D721Med (cell line): Measurements from ENCODE around the gene UBAC2.

Source experiments
- DNase-seq: peaks from one replicate; pipeline ENCODE4 v3.0.0; 2011; ENCODE audit warnings: low spot score; ENCODE audit not compliant: insufficient read length
- FAIRE-seq: peaks from 2 replicates; lab custom pipeline; 2011; peaks lifted over from hg19 to GRCh38; lab: Jason Lieb, UNC
- TF ChIP-seq, protein P1 (sequence below): IDR thresholded peaks from 2 replicates; pipeline ENCODE4 v1.5.1; 2012; ENCODE audit warnings: mild to moderate bottlenecking, control low read depth; ENCODE audit not compliant: insufficient read depth; ENCODE audit errors: missing control alignments

Gene UBAC2

DNA sequence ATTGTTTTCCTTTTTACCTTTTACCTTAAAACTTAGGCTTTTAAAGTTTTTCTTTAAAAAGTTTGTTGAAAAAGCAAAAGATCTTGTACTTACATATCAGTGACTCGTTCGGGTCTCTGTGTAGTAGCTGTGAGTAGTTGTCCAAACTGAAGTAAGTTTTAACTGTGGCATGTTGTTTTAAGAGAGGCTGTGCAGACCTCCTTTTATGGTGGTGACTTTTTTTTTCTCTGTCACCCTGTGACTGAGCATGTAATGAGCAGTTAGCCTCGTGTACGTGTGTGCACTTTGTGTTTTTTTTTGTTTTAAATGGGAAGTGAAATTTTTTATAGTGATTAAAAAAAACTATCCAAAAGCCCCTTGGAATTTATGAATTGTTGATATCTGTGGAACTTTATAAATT, 106.6 kb downstream of the UBAC2 start, which contains the start of gene GPR183:
TSS of gene GPR183 (minus strand) at position 153 of the 400 bp plus-strand sequence. CDS start 11,254 bp downstream, outside the sequence.
- FAIRE-seq (no peak), DNase-seq (no peak)
- TF ChIP-seq, protein P1, sequence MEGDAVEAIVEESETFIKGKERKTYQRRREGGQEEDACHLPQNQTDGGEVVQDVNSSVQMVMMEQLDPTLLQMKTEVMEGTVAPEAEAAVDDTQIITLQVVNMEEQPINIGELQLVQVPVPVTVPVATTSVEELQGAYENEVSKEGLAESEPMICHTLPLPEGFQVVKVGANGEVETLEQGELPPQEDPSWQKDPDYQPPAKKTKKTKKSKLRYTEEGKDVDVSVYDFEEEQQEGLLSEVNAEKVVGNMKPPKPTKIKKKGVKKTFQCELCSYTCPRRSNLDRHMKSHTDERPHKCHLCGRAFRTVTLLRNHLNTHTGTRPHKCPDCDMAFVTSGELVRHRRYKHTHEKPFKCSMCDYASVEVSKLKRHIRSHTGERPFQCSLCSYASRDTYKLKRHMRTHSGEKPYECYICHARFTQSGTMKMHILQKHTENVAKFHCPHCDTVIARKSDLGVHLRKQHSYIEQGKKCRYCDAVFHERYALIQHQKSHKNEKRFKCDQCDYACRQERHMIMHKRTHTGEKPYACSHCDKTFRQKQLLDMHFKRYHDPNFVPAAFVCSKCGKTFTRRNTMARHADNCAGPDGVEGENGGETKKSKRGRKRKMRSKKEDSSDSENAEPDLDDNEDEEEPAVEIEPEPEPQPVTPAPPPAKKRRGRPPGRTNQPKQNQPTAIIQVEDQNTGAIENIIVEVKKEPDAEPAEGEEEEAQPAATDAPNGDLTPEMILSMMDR, result no peak

DNA sequence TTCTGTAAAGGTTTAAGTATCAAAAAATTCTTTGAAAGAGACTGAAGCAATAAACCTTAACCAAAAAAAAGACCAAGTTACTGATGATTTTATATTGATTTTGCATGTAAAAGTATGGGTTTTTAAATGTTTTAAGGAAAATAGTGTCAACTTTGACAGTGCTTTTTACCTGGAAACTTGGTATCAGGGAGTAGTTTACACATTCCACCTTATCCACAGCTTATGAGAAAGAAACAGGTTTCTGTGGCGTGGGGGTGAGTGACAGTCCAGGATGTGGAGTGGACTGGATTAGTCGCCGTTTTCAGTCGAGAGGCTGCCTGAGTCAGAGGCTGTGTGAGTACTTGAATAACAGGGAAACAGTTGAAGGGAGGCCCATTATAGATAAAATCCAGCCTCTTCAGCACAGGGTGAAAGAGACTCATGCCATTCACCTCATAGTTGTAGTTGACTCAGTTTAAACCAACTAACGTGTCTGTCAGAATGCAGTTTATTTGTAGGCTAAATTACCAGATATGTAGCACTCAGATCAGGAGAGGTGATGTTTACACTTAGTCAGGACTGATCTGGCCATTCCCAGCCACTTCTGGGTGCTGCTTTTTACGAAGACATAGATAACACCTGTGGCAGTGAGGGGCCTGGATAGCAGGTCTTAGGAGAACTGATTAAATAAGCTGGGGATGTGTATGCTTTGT, 107.1 kb downstream of the UBAC2 start:
- FAIRE-seq, result no peak
- DNase-seq, result no peak
- TF ChIP-seq, protein P1, result no peak

DNA sequence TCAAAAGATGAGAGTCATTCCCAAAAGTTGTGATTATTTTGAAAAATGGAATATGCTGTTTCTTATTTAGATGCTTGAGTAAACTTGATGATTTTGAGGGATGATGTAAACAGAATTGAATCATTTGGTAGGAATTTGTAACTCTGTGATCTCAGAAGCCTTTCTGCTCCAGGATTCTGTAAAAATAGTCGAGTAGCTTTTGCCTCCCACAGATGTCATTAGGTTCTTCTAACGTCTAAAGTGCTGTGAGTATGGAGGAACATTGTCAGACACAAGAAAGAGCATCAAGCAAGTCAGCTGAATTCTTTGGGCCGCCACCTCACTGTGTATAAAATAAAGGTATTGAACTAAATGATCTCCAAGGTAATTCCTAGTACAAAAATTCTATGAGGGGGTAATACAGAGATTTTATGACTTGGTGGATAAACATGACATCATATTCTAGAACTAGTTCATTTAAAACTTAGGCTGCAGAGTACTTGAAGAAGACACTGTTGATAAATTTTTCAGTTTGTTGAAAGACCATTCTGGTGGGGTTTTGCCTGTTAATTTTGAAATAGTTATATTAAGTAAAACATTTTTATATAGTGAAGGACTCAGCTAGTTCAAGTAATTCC, 107.9 kb downstream of the UBAC2 start:
- FAIRE-seq, result no peak
- DNase-seq, result no peak
- TF ChIP-seq, protein P1, result no peak

DNA sequence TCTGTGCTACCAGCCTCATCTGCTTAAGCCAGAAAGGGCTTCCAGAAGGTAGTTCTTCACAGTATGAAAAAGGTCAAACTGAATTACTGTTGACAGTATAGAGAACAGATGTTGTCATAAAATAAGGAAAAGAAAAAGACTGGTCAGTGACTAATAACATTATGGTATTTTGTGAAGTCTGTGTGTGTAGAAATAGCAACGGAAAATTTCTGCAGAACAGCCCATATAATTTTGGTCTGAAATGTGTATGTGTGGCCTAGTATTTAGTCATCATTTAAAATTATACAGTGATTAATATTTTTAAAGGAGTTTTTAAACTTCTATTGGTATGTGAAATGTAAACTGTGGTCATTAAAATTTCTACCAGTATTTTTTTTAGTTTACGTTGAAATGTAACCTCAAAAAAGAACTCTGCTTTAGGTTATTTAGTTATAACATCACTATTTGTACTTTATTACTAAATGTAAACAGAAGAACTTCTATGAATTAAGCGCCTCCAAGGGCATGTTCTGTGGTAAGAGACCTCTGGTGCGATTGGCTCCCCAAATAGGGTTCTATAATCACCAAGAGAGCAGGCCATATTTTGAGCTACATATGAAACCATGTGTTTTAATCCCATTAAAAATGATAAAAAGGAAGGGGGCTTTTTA, 109.9 kb downstream of the UBAC2 start:
- DNase-seq, result no peak
- TF ChIP-seq, protein P1, result no peak
- no peak for FAIRE-seq

DNA sequence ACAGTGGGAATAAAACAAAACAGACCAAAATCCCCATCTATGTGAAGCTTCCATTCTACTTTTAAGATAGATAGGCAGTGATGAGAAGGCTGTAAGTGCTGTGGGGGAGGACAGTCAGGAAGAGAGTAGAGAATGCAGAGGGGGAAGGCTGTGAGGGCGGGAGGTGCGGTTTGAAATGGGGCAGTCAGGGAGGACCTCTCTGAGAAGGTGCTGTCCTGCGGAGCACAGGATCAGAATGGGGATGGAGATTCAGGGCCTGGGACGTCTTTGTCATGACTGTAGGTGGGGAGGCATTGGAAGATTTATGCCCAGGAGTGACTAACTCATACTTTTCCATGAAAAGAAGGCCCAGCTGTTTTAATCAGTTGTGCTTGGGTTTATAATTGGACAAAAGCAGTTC, 110.5 kb downstream of the UBAC2 start:
- DNase-seq (no peak), FAIRE-seq (no peak)
- TF ChIP-seq, protein P1, result no peak

- DNase-seq (no peak), FAIRE-seq (no peak)
- TF ChIP-seq, protein P1, result no peak
Observed at GRCh38 chr13:99311748-99312492, 111.3 kb downstream of the UBAC2 start.
